GM23338 (cell line): Measurements from ENCODE around the gene TIMM13.

ENCODE experiments used
- CTCF ChIP-seq, 2 experiments: fragments of 200-600 bp in 1 of 2; sonication (generic) in 1 of 2; conservative IDR thresholded peaks; 2 replicates each; pipeline versions ENCODE4 v1.5.1 to v1.6.1; 2016 to 2017; ENCODE audit warnings: antibody characterized with exemption in 2 of 2, low read depth in 2 of 2, mild to moderate bottlenecking in 2 of 2, moderate library complexity in 1 of 2
- JUNB ChIP-seq: IDR thresholded peaks from one replicate; pipeline ENCODE4 v1.6.1; 2016; ENCODE audit warnings: antibody characterized with exemption; ENCODE audit not compliant: unreplicated experiment

GRCh38 chr19:2426611-2427428 lies 566 bp downstream of the TIMM13 start:
- TF ChIP-seq JUNB (no peak), CTCF (conservative IDR thresholded peaks at IDR 0.05; ENCODE audit: low read depth in 2 of 2) (no peak)
